ENCODE data around the gene TRIM50.
"Not testable (repeated sequence)": the region's sequence is repeated elsewhere in the genome, so short reads cannot be mapped to it uniquely, and the experiment has no call there.

- TF ChIP-seq, protein P1, sequence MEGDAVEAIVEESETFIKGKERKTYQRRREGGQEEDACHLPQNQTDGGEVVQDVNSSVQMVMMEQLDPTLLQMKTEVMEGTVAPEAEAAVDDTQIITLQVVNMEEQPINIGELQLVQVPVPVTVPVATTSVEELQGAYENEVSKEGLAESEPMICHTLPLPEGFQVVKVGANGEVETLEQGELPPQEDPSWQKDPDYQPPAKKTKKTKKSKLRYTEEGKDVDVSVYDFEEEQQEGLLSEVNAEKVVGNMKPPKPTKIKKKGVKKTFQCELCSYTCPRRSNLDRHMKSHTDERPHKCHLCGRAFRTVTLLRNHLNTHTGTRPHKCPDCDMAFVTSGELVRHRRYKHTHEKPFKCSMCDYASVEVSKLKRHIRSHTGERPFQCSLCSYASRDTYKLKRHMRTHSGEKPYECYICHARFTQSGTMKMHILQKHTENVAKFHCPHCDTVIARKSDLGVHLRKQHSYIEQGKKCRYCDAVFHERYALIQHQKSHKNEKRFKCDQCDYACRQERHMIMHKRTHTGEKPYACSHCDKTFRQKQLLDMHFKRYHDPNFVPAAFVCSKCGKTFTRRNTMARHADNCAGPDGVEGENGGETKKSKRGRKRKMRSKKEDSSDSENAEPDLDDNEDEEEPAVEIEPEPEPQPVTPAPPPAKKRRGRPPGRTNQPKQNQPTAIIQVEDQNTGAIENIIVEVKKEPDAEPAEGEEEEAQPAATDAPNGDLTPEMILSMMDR (conservative IDR thresholded peaks at IDR 0.05; ENCODE audit: low read length) = not testable (repeated sequence)
- TF ChIP-seq EZH2phosphoT487 (IDR thresholded peaks at IDR 0.05; ENCODE audit: borderline replicate concordance) = not testable (repeated sequence)
Observed at GRCh38 chr7:73323434-73324080, 4.3 kb downstream of the TRIM50 start.
